Measurements from ENCODE around the gene SMCO3. TPM values are rescaled to one million over a fixed set of nuclear protein-coding genes. Genes with fewer than 3 reads are reported as not detected.

Gene SMCO3
- total and polyA plus RNA-seq, 10 donors = 0.32 to 1.6 (median 0.87) TPM

- no peaks in the 10 kb centered on the region for H3K36me3 ChIP-seq
- no peaks in the 10 kb centered on the region for H3K4me1 ChIP-seq
- H3K27ac ChIP-seq = no peak overlapping the region
- H3K27me3 ChIP-seq (replicated peaks in 1 of 7) = no peaks in the 10 kb centered on the region
- no peak overlapping the region for H3K4me3 ChIP-seq
- no peak for DNase-seq
- intact Hi-C loops (cut with DNase I; ENCODE audit: low total_unique reads) = no loop called here
- TF ChIP-seq POLR2AphosphoS5 (IDR thresholded peaks at IDR 0.05) = no peak
- TF ChIP-seq CTCF (IDR thresholded peaks at IDR 0.05 in 8 of 11, conservative IDR thresholded peaks at IDR 0.05 in 3 of 11) = no peak
- no peak for TF ChIP-seq POLR2A (IDR thresholded peaks at IDR 0.05)
- H3K9me3 ChIP-seq = no peaks in the 10 kb centered on the region
These were observed 11.3 kb upstream of the SMCO3 start for GRCh38 chr12:14825256-14825655.

GRCh38 chr12:14824012-14824634 lies 10.1 kb upstream of the SMCO3 start:
- H3K9me3 ChIP-seq = no peaks in the 10 kb centered on the region
- 73 to 92% (median 78%) methylated on average over 1 of the region's 1 CpG for WGBS, 5 donors

GRCh38 chr12:14811486-14811885 lies 2.5 kb downstream of the SMCO3 start:
- Histone ChIP-seq H3K27ac (no peak overlapping the region), H3K27me3 (replicated peaks in 1 of 7) (no peaks in the 10 kb centered on the region), H3K4me3 (no peak overlapping the region), H3K4me1 (peaks cover 0 to 12% (median 7%) of the 10 kb centered on the region in 6 donors), H3K9me3 (no peaks in the 10 kb centered on the region), H3K36me3 (no peaks in the 10 kb centered on the region)
- TF ChIP-seq POLR2AphosphoS5 (IDR thresholded peaks at IDR 0.05) (no peak), POLR2A (IDR thresholded peaks at IDR 0.05) (no peak)
- no peak for DNase-seq
- intact Hi-C loops (cut with DNase I; ENCODE audit: low total_unique reads) = no loop called here
- 94 to 97% (median 96%) methylated on average over 2 of the region's 2 CpGs for WGBS, 5 donors

More at GRCh38 chr12:14824012-14824634, 10.1 kb upstream of the SMCO3 start:
- no peak for DNase-seq
- Histone ChIP-seq H3K36me3 (no peaks in the 10 kb centered on the region), H3K27me3 (replicated peaks in 1 of 7) (no peaks in the 10 kb centered on the region), H3K4me3 (no peak overlapping the region), H3K27ac (no peak overlapping the region), H3K4me1 (no peaks in the 10 kb centered on the region)
- TF ChIP-seq CTCF (IDR thresholded peaks at IDR 0.05 in 8 of 11, conservative IDR thresholded peaks at IDR 0.05 in 3 of 11) (no peak), POLR2AphosphoS5 (IDR thresholded peaks at IDR 0.05) (no peak), POLR2A (IDR thresholded peaks at IDR 0.05) (no peak)
- intact Hi-C loops (cut with DNase I; ENCODE audit: low total_unique reads) = no loop called here

GRCh38 chr12:14810953-14811483 lies 3.0 kb downstream of the SMCO3 start:
- DNase-seq = no peak
- H3K36me3 ChIP-seq = no peaks in the 10 kb centered on the region
- no peak for TF ChIP-seq POLR2A (IDR thresholded peaks at IDR 0.05)
- peak in 4 of 11 experiments; percentile 8 to 31 (median 26) for TF ChIP-seq CTCF (IDR thresholded peaks at IDR 0.05 in 8 of 11, conservative IDR thresholded peaks at IDR 0.05 in 3 of 11)
- TF ChIP-seq POLR2AphosphoS5 (IDR thresholded peaks at IDR 0.05) = no peak
- H3K9me3 ChIP-seq = no peaks in the 10 kb centered on the region
- WGBS, 5 donors = 82 to 89% (median 88%) methylated on average over 1 of the region's 1 CpG
- H3K4me1 ChIP-seq = peaks cover under 1 to 15% (median 7%) of the 10 kb centered on the region in 6 donors
- intact Hi-C loops (cut with DNase I; ENCODE audit: low total_unique reads) = no loop called here
- H3K27me3 ChIP-seq (replicated peaks in 1 of 7) = no peaks in the 10 kb centered on the region
- no peak overlapping the region for H3K4me3 ChIP-seq
- no peak overlapping the region for H3K27ac ChIP-seq
